NCI-H446 treated with DMSO at 0.1 percent for 48 hours (cell line): ENCODE measurements around the gene PSMB9.
A peak's percentile ranks its signal among the peaks of the same experiment; 100 is the strongest.

ENCODE experiments used
- DNase-seq: peaks from one replicate; lab custom pipeline; 2025; lab: John Stamatoyannopoulos, UW

The PSMB9 gene

GRCh38 chr6:32839356-32839755, 14.6 kb upstream of the PSMB9 start:
- DNase-seq, result no peak

GRCh38 chr6:32840604-32841246, 13.3 kb upstream of the PSMB9 start:
- DNase-seq, result no peak

DNA sequence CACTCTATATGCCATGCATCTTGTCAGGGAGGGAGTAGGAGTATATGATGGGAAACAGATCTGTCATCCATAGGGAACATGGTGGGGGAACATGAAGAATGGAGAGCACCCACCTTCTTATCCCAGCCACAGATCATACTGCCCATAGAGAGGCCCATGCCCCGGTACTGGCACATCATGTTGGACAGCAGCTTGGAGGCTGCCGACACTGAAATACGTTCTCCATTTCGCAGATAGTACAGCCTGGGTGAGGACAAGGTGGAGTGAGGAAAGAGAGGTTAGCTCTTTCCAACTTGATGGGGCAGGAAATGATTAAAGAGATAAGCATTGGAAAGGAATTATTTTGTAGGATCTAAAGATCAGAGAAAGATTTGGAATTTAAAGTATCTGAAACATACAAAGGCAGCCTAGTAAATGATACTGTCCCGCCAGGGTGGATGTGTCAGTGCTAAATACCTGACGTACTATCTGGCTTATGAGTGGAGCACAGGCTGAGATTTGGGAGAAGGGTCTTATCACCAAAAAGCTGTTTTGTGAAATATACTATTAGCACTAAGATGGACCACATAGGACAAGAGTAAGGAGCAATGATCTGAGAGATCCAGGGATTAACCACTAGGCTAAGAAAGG, 11.9 kb upstream of the PSMB9 start:
- no peak for DNase-seq

GRCh38 chr6:32842690-32843089, 11.3 kb upstream of the PSMB9 start:
- no peak for DNase-seq

DNA sequence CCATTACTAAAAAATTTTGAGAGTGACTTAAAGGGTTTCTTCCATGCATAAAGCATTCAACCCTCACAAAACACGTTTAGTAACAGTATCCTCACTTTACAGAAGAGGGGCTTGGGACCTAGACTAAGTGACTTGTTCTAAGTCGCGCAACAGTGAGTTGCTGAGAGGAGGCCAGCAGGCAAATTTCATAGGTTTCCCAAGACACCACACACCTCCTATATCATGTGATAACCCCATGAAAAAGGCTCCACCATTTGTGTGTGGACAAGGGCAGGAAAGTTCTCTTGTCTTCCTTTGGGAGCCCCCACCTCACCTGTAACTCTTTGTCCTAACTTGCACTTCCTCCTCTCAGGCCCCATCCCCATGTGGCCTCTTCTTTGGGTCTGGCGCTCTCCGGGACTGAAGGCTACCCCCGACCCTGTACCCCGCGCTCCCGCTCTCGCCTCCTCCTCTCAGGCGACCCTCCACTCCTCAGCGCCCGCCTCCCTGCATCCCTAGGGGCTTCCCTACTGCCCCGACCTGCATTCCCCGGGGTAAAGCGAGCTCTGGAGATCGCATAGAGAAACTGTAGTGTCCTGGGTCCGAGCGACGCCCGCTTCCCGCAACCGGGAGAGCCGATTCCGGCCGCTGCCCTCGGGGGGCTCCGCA, 10.5 kb upstream of the PSMB9 start:
- no peak for DNase-seq

GRCh38 chr6:32843979-32844838, 9.8 kb upstream of the PSMB9 start, which contains the start of gene PSMB8:
TSS of gene PSMB8 (minus strand) at chr6:32844047. CDS start at chr6:32843996, 51 bp downstream.
- DNase-seq, result peak; percentile 21

DNA sequence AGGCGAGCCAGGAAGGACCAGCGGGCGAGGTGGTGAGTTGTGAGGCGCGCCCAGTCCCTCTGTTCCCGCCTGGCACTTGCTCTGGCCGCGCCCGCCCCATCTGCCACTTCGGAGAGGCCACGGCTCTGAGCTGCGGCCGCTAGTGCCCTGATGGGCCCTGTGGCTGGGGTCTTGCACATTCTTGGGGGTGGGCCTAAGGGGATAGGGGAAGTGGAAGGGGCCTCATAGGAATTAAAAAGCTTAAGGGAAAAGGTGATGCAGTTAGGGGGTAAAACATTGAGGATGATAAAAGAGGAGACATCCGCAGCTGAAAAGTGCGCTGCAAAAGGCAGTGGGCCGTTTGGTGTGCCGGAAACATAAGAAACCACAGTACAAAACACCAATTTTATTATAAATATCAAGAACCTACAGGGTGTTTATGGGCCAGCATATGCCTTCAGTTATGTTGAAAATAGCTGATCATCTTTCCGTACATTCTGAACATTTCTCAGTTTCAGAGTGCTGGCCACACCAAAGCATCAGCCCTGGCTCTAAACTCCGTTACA, 9.1 kb upstream of the PSMB9 start:
- no peak for DNase-seq

DNA sequence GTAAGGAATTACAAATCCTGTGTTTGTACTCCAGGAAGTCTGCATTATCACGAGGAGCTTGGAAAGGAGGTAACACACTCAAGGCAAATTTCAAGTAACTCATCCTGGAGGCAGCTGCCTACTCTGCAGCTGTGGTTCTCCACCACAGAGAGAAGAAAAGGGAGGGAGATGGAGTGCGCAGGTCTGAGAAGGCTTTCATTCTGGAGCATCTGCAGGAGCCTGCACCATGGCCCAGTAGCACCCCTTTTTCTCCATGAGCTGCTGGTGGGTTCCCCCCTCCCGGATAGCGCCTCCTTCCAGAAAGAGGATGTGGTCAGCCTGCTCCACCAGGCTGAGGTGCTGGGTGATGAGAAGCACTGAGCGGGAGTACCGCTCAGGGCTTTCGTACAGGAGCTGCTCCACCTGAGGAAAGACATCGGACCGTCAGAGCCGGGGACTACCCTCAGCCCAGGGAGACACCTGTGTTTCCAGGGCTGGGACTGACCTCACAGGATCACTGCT, 8.6 kb upstream of the PSMB9 start:
- no peak for DNase-seq

GRCh38 chr6:32847004-32847403, 7.0 kb upstream of the PSMB9 start:
- DNase-seq, result no peak

GRCh38 chr6:32847795-32848194, 6.2 kb upstream of the PSMB9 start:
- no peak for DNase-seq

DNA sequence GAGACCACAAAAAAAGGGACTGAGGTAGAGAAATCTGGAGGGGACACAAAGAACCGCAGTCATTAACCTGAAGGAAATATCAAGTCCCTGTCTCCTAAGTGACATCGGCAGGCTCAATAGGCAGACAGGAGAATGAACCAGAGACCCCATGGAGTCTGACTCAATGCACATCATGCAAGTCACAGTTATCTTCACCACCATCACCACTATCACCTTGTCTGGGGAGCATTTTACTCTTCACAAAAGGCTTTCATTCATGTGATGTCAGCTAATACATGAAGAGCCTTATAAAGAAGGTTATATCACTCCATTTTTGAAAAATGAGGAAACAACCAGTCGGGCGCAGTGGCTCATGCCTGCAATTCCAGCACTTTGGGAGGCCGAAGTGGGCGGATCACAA, 4.9 kb upstream of the PSMB9 start:
- no peak for DNase-seq

- DNase-seq, result no peak
These were observed 3.0 kb upstream of the PSMB9 start for GRCh38 chr6:32851025-32851424.

GRCh38 chr6:32852018-32852843, 1.8 kb upstream of the PSMB9 start:
- no peak for DNase-seq

DNA sequence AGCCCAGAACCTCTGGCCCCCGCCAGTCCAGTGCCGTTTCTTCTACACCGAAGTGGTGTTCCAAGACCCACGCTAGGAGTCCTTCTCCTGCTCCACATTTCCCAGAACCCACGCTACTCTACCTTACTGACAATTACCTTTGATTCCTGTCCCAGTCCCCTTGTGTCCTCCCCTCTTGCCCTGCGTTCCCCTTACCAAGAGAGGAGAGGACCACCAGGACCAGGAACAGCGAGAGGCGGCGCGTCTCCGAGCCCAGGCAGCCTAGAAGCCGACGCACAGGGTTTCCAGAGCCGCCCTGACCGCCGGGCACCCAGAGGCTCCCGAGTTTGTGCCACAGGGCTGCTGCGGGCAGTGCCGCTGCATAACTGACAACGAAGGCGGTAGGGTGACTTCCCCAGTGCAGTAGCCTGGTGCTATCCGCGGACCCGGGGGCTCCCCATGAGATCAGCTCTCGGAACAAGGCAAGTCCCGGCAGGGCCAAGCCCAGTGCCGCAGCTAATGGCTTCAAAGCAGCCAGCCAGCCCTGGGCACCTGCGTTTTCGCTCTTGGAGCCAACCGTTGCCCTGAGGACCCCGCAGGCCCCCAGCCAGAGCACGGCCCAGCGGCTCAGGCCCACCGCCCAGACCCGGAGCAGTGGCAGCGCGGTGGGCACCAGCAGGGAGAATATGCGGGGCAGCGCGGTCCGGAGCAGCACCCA, 1.0 kb upstream of the PSMB9 start:
- no peak for DNase-seq

GRCh38 chr6:32854376-32855178, 585 bp downstream of the PSMB9 start:
- DNase-seq, result no peak

DNA sequence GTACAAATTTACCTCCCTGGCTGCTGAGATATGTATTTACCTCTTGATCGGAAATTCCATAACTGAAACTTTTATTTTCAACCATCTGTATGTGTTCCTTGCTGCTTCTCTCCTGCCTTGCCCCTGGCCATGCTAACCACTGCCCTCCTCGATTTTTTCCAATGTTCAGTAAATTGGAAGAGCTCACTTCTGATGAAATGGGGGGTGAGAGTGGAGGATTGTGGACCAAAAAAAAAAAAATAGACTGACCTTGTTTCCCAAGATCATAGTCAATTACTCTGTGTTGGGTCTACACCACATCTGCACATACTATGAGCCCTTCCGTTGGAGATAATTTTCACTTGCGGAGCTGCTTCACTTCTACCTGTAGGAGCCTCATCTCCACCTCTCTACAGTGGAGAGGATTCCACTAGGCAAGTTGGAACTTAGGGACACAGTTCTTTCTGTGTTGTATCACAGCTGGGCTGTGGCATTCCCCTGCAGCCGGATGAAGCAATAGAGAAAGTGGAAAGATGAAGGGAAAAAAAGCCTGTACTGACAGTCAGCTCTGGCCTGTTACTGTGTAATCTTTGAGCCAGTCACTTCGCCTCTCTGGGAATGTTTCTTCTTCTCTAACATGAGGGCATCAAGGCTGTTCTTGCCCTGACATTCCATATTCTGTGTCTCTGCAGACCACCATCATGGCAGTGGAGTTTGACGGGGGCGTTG, 1.6 kb downstream of the PSMB9 start:
- DNase-seq, result no peak

DNA sequence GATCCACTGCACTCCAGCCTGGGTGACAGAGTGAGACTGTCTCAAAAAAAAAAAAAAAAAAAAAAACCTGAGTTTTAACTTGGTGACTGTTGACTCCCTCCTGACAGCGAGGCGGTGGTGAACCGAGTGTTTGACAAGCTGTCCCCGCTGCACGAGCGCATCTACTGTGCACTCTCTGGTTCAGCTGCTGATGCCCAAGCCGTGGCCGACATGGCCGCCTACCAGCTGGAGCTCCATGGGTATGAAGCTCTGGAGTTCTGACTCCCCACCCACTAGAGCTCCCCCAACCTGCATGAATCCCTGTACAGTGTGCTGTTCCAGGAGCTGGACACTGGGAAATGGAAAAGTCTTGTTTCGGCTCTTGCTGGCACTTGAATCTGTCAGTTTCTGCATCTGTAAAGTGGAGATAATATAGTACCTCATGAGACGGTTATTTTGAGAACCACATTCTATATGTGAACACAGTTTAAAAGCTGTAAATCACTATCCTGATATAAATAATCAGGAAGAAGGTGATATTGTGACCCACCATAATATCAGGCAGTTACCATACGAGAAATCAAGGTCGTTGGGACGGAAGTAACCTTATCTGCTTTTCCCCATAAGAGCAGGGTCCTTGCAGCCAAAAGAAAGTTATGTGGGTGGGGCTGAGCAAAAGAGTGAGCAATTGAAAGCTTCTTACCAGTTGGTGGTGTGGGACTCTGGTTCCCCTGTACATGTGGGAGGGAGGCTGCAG, 3.3 kb downstream of the PSMB9 start:
- DNase-seq, result no peak

- DNase-seq, result no peak
These were observed 4.2 kb downstream of the PSMB9 start for GRCh38 chr6:32858194-32858593.
